Activated naive CD4-positive, alpha-beta T cell treated with anti-CD3 and anti-CD28 coated beads for 36 hours (primary cell): ENCODE measurements around the gene ATG13. TPM values are rescaled to one million over a fixed set of nuclear protein-coding genes. Genes with fewer than 3 reads are reported as not detected.

Source experiments
- total RNA-seq, 2 experiments: library from RNA; stranded (reverse); gene quantifications; one replicate each; pipeline ENCODE4 v1.2.3, GENCODE V29; 2021

The ATG13 gene
- total RNA-seq, 2 experiments from 2014 or later = 54.7 to 55.6 TPM

Other genes with a start within 250 kb of the ATG13 start
- 1 to 10 TPM; 2.9 to 4.6 TPM for gene MDK, start 235.9 kb upstream of the ATG13 start, total RNA-seq
- not detected for gene CHRM4, start 225.8 kb upstream of the ATG13 start, total RNA-seq
- gene AMBRA1, start 23.5 kb upstream of the ATG13 start, total RNA-seq = 10 to 100 TPM; 19.0 to 23.1 TPM
- gene HARBI1, start 326 bp upstream of the ATG13 start, total RNA-seq = 1 to 10 TPM; 2.8 to 3.1 TPM
- 10 to 100 TPM; 31.2 to 32.6 TPM for gene ARHGAP1, start 83.1 kb downstream of the ATG13 start, total RNA-seq
- 1 to 10 TPM; 7.3 to 7.6 TPM for gene ZNF408, start 83.5 kb downstream of the ATG13 start, total RNA-seq
- not detected for gene F2, start 101.7 kb downstream of the ATG13 start, total RNA-seq
- 100 to 1,000 TPM; 205 to 216 TPM for gene CKAP5, start 228.7 kb downstream of the ATG13 start, total RNA-seq